B cell (primary cell): Measurements from ENCODE around the gene NDUFAF5.

ENCODE experiments used
- EZH2 ChIP-seq: IDR thresholded peaks from 2 replicates; pipeline ENCODE4 v1.6.1; 2012; ENCODE audit warnings: borderline replicate concordance, low read depth, mild to moderate bottlenecking, moderate library complexity, low read length; ENCODE audit not compliant: insufficient read depth, poor library complexity, severe bottlenecking
- TF ChIP-seq, protein P1 (sequence below): fragments of 200-600 bp; IDR thresholded peaks from one replicate; pipeline ENCODE4 v1.8.0; 2022; ENCODE audit warnings: antibody characterized with exemption, mild to moderate bottlenecking

DNA sequence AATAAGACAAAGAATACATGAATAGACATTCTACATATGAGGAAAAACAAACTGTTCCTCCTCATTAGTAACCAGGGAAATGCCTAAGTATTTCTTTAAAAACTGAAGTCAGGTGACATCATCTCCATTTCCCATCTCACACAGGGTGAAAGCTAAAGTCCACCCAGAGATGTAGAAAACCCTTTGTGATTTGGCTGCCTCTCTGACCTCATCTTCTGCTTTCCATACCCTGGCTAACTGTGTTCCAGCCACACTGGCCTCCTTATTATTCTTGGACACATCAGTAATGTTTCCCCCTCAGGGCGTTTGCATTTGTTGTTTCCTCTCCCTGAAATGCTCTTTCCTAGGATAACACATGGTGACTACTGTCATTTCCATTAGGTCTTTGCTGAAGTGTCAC is 40.5 kb upstream of the NDUFAF5 start:
- TF ChIP-seq, protein P1, sequence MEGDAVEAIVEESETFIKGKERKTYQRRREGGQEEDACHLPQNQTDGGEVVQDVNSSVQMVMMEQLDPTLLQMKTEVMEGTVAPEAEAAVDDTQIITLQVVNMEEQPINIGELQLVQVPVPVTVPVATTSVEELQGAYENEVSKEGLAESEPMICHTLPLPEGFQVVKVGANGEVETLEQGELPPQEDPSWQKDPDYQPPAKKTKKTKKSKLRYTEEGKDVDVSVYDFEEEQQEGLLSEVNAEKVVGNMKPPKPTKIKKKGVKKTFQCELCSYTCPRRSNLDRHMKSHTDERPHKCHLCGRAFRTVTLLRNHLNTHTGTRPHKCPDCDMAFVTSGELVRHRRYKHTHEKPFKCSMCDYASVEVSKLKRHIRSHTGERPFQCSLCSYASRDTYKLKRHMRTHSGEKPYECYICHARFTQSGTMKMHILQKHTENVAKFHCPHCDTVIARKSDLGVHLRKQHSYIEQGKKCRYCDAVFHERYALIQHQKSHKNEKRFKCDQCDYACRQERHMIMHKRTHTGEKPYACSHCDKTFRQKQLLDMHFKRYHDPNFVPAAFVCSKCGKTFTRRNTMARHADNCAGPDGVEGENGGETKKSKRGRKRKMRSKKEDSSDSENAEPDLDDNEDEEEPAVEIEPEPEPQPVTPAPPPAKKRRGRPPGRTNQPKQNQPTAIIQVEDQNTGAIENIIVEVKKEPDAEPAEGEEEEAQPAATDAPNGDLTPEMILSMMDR: no peak
- no peak for TF ChIP-seq EZH2
